GM12878 (cell line): ENCODE results near the gene TRABD2B. TPM values are rescaled to one million over a fixed set of nuclear protein-coding genes. Genes with fewer than 3 reads are reported as not detected.

Experiments used
- ATAC-seq: fragments of 200-7000 bp; cut with Tn5 transposase; 3 replicates; pipeline ENCODE4 v1.9.1; 2020; ENCODE audit warnings: mild to moderate bottlenecking, moderate library complexity
- BruUV-seq: library from RNA; stranded (reverse); fragments of 400-500 nt; replicated peaks from 2 replicates; lab custom pipeline; 2021; lab: Mats Ljungman, UMichigan
- CTCF ChIA-PET: fragments of 300-600 bp; sonication (Branson Sonifier 250); formaldehyde crosslinking; extraction: SDS; loops from one replicate; lab custom pipeline; 2021; ENCODE audit warnings: inconsistent platforms; lab: Yijun Ruan, JAX
- POLR2A ChIA-PET: fragments of 350-600 bp; formaldehyde crosslinking; extraction: SDS; loops from one replicate; lab custom pipeline; 2021; ENCODE audit warnings: inconsistent platforms; lab: Charles Lee
- RAD21 ChIA-PET: fragments of 300-600 bp; sonication (Branson Sonifier 250); formaldehyde crosslinking; loops from one replicate; lab custom pipeline; 2023; ENCODE audit warnings: antibody characterized with exemption; ENCODE audit not compliant: unreplicated experiment; lab: Charles Lee
- SMC1A ChIA-PET: fragments of 300-600 bp; sonication (Branson Sonifier 250); formaldehyde crosslinking; loops from one replicate; lab custom pipeline; 2023; ENCODE audit not compliant: unreplicated experiment, uncharacterized antibody; lab: Charles Lee
- DNase-seq: peaks from one replicate; pipeline ENCODE4 v3.0.0-alpha.2; 2011; ENCODE audit warnings: low read depth, low spot score
- FAIRE-seq: peaks from 3 replicates; lab custom pipeline; 2011; peaks lifted over from hg19 to GRCh38; lab: Jason Lieb, UNC
- H2AFZ ChIP-seq: 2 replicates; pipeline ENCODE4 v1.6.0; 2011; ENCODE audit warnings: low read depth, low read length, control low read depth; ENCODE audit not compliant: control insufficient read depth
- H3K27ac ChIP-seq: 2 replicates; pipeline ENCODE4 v1.5.1; 2011; ENCODE audit warnings: control low read depth; ENCODE audit not compliant: control insufficient read depth, insufficient read depth
- H3K27me3 ChIP-seq, 2 experiments: replicated peaks in 1 of 2; 2 replicates each; pipeline versions ENCODE4 v1.6.0 to v1.6.1; 2011; ENCODE audit warnings: low read length in 1 of 2; ENCODE audit not compliant: control insufficient read depth in 2 of 2, insufficient read depth in 2 of 2
- H3K36me3 ChIP-seq, 2 experiments: 2 replicates each; pipeline ENCODE4 v1.5.1; 2011; ENCODE audit warnings: low read length in 1 of 2; ENCODE audit not compliant: control insufficient read depth in 2 of 2, insufficient read depth in 2 of 2
- H3K4me1 ChIP-seq: 2 replicates; pipeline ENCODE4 v1.6.1; 2011; ENCODE audit warnings: mild to moderate bottlenecking, low read length, moderate library complexity, mixed read lengths; ENCODE audit not compliant: control insufficient read depth, insufficient read depth
- H3K4me2 ChIP-seq: 2 replicates; pipeline ENCODE4 v1.6.0; 2011; ENCODE audit warnings: control low read depth; ENCODE audit not compliant: control insufficient read depth, insufficient read depth
- H3K4me3 ChIP-seq: fragments of 200-600 bp; sonication (generic); 2 replicates; pipeline ENCODE4 v1.5.1; 2016
- H3K79me2 ChIP-seq: 2 replicates; pipeline ENCODE4 v1.6.0; 2011; ENCODE audit warnings: low read length; ENCODE audit not compliant: control insufficient read depth, insufficient read depth
- H3K9ac ChIP-seq: 2 replicates; pipeline ENCODE4 v1.8.0; 2011; ENCODE audit warnings: low read length, control low read depth, mixed read lengths; ENCODE audit not compliant: control insufficient read depth, insufficient read depth
- H3K9me3 ChIP-seq: replicated peaks from 3 replicates; pipeline ENCODE4 v1.5.1; 2011; ENCODE audit warnings: mild to moderate bottlenecking, low read length; ENCODE audit not compliant: control insufficient read depth, insufficient read depth
- H4K20me1 ChIP-seq: 2 replicates; pipeline ENCODE4 v1.6.0; 2011; ENCODE audit not compliant: control insufficient read depth, insufficient read depth
- BRCA1 ChIP-seq: IDR thresholded peaks from 2 replicates; pipeline ENCODE4 v1.6.1; 2011; ENCODE audit warnings: low read depth, low read length, improper control_type of control experiment
- CREB1 ChIP-seq: IDR thresholded peaks from 2 replicates; pipeline ENCODE4 v1.6.1; 2012; ENCODE audit warnings: low read depth, mild to moderate bottlenecking, inconsistent platforms
- POLR2AphosphoS5 ChIP-seq: IDR thresholded peaks from 2 replicates; pipeline ENCODE4 v1.6.1; 2011; ENCODE audit warnings: mild to moderate bottlenecking, low read length, inconsistent platforms
- RELA ChIP-seq: fragments of 450-650 bp; IDR thresholded peaks from 2 replicates; pipeline ENCODE4 v1.8.0; 2014; ENCODE audit warnings: borderline replicate concordance; ENCODE audit not compliant: partially characterized antibody
- RFX5 ChIP-seq: IDR thresholded peaks from 2 replicates; pipeline ENCODE4 v1.6.1; 2011; ENCODE audit warnings: low read depth, low read length, improper control_type of control experiment
- STAT1 ChIP-seq: fragments of 450-650 bp; conservative IDR thresholded peaks from 2 replicates; pipeline ENCODE4 v1.6.1; 2014; ENCODE audit warnings: antibody characterized with exemption, mild to moderate bottlenecking
- TCF7 ChIP-seq: IDR thresholded peaks from 2 replicates; pipeline ENCODE4 v1.6.1; 2014; ENCODE audit warnings: antibody characterized with exemption, borderline replicate concordance
- WRNIP1 ChIP-seq: IDR thresholded peaks from 2 replicates; pipeline ENCODE4 v1.6.1; 2011; ENCODE audit warnings: low read depth, low read length, improper control_type of control experiment, borderline replicate concordance
- WGBS: methylation state at CpG from one replicate; pipeline ENCODE4 v1.1.6; 2016; ENCODE audit warnings: low lambda C conversion rate; ENCODE audit not compliant: insufficient replicate concordance, insufficient coverage; ENCODE audit errors: missing lambda C conversion rate; 5-methylcytosine and 5-hydroxymethylcytosine counted together
- in situ Hi-C: fragments of 300-500 bp; cut with MboI; formaldehyde crosslinking; loops from 9 replicates; pipeline ENCODE4 v1.14.3; 2018; ENCODE audit warnings: mixed read lengths
- intact Hi-C: fragments of 100-400 bp; cut with micrococcal nuclease; formaldehyde crosslinking; loops from one replicate; pipeline ENCODE4 v1.14.2; 2022; ENCODE audit not compliant: unreplicated experiment
- polyA plus RNA-seq, 11 experiments: library from polyadenylated mRNA; depleted of rRNA in 4 of 11; unstranded in 6 of 11; stranded (reverse) in 5 of 11; fragments of >200 nt; fragmentation: Nextera tagmentation in 4 of 11; fragmentation: Illumina TruSeq in 1 of 11; extraction: Ambion mirVana in 4 of 11; extraction: Trizol in 1 of 11; gene quantifications; 1 replicate in 1 of 11; 2 replicates in 10 of 11; pipeline versions ENCODE4 v1.2.1 to v1.2.3, GENCODE V29; 2011 to 2016; ENCODE audit warnings: inconsistent platforms in 2 of 11, missing spikeins in 2 of 11, low read depth in 1 of 11
- total RNA-seq, 4 experiments: library from RNA; depleted of rRNA in 3 of 4; stranded (reverse); fragments of >200 nt in 3 of 4; fragmentation: Illumina TruSeq in 1 of 4; extraction: Trizol in 1 of 4; gene quantifications; 2 replicates each; pipeline versions ENCODE4 v1.2.1 to v1.2.3, GENCODE V29; 2013 to 2021
- TF ChIP-seq, protein P1 (sequence below): fragments of 450-650 bp; IDR thresholded peaks from 2 replicates; pipeline ENCODE4 v1.6.1; 2017; ENCODE audit warnings: mild to moderate bottlenecking, low read depth, inconsistent platforms; ENCODE audit not compliant: poor library complexity, severe bottlenecking
- TF ChIP-seq, protein P2 (sequence below): fragments of 150-350 bp; IDR thresholded peaks from 2 replicates; pipeline ENCODE4 v1.6.1; 2014; ENCODE audit warnings: mild to moderate bottlenecking, low read depth, low read length
- TF ChIP-seq, protein P3 (sequence below): fragments of 450-650 bp; IDR thresholded peaks from 2 replicates; pipeline ENCODE4 v1.6.1; 2014; ENCODE audit warnings: mild to moderate bottlenecking
- TF ChIP-seq, protein P4 (sequence below): IDR thresholded peaks from 2 replicates; pipeline ENCODE4 v1.6.1; 2011; ENCODE audit warnings: low read depth, mild to moderate bottlenecking, low read length, moderate library complexity, borderline replicate concordance; ENCODE audit errors: extremely low read depth

Gene TRABD2B
- total and polyA plus RNA-seq, 10 of the 15 experiments (the other 5 are each of a cell fraction or from before 2014, with no cell fraction given), result not detected

DNA sequence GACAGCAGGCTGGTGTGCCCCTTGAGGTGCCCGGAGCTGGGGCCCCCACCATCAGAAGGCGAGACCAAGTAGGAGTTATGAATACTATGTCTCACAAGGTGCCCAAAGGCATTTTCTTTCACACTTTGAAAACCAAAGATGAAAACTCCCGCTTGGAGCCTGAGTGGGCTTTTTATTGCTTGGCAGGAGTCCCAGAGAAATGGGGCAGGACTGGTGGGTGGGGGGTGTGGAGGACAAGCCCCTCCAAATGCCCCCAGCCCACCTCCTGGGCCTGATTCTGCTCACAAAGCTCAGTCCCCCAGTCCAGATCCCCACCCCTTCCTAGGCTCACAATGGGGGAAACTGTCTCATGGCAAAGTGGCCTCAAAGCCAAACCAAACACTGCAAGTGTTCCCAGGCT lies 227.9 kb downstream of the TRABD2B start:
- H3K27ac ChIP-seq, result no peak overlapping the region
- H3K4me1 ChIP-seq, result no peaks in the 10 kb centered on the region
- H3K4me3 ChIP-seq, result no peak overlapping the region
- no peak overlapping the region for H3K9ac ChIP-seq
- SMC1A ChIA-PET, result no interaction called here
- ATAC-seq (no peak), DNase-seq (no peak), FAIRE-seq (no peak)
- no TSS peak for BruUV-seq
- H3K9me3 ChIP-seq, result no peaks in the 10 kb centered on the region
- RAD21 ChIA-PET, result no interaction called here
- H3K36me3 ChIP-seq, result no peaks in the 10 kb centered on the region
- intact Hi-C loops (no loop called here), in situ Hi-C loops (no loop called here)
- no peak overlapping the region for H3K4me2 ChIP-seq
- no peaks in the 10 kb centered on the region for H4K20me1 ChIP-seq
- WGBS, result 10% methylated on average over 3 of the region's 3 CpGs
- TF ChIP-seq POLR2AphosphoS5 (no peak), RFX5 (no peak), TCF7 (no peak), STAT1 (no peak), RELA (no peak), BRCA1 (no peak), WRNIP1 (no peak), CREB1 (no peak)
- TF ChIP-seq, protein P1, sequence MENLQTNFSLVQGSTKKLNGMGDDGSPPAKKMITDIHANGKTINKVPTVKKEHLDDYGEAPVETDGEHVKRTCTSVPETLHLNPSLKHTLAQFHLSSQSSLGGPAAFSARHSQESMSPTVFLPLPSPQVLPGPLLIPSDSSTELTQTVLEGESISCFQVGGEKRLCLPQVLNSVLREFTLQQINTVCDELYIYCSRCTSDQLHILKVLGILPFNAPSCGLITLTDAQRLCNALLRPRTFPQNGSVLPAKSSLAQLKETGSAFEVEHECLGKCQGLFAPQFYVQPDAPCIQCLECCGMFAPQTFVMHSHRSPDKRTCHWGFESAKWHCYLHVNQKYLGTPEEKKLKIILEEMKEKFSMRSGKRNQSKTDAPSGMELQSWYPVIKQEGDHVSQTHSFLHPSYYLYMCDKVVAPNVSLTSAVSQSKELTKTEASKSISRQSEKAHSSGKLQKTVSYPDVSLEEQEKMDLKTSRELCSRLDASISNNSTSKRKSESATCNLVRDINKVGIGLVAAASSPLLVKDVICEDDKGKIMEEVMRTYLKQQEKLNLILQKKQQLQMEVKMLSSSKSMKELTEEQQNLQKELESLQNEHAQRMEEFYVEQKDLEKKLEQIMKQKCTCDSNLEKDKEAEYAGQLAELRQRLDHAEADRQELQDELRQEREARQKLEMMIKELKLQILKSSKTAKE, result no peak
- TF ChIP-seq, protein P2, sequence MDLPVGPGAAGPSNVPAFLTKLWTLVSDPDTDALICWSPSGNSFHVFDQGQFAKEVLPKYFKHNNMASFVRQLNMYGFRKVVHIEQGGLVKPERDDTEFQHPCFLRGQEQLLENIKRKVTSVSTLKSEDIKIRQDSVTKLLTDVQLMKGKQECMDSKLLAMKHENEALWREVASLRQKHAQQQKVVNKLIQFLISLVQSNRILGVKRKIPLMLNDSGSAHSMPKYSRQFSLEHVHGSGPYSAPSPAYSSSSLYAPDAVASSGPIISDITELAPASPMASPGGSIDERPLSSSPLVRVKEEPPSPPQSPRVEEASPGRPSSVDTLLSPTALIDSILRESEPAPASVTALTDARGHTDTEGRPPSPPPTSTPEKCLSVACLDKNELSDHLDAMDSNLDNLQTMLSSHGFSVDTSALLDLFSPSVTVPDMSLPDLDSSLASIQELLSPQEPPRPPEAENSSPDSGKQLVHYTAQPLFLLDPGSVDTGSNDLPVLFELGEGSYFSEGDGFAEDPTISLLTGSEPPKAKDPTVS, result no peak
- TF ChIP-seq, protein P3, sequence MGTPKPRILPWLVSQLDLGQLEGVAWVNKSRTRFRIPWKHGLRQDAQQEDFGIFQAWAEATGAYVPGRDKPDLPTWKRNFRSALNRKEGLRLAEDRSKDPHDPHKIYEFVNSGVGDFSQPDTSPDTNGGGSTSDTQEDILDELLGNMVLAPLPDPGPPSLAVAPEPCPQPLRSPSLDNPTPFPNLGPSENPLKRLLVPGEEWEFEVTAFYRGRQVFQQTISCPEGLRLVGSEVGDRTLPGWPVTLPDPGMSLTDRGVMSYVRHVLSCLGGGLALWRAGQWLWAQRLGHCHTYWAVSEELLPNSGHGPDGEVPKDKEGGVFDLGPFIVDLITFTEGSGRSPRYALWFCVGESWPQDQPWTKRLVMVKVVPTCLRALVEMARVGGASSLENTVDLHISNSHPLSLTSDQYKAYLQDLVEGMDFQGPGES, result no peak
- TF ChIP-seq, protein P4, sequence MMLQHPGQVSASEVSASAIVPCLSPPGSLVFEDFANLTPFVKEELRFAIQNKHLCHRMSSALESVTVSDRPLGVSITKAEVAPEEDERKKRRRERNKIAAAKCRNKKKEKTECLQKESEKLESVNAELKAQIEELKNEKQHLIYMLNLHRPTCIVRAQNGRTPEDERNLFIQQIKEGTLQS, result no peak
- CTCF ChIA-PET, result no interaction called here
- POLR2A ChIA-PET, result no interaction called here
- H2AFZ ChIP-seq, result no peak overlapping the region
- H3K79me2 ChIP-seq, result no peaks in the 10 kb centered on the region
- peaks cover 3% of the 10 kb centered on the region in 2 experiments; a peak in 3 of 4 replicates for H3K27me3 ChIP-seq
